Hepatocyte (in vitro differentiated cells): ENCODE data around the gene TAF1.
"Not testable (repeated sequence)": the region's sequence is repeated elsewhere in the genome, so short reads cannot be mapped to it uniquely, and the experiment has no call there.

ENCODE experiments used
- CTCF ChIP-seq: fragments of 200-600 bp; sonication (generic); IDR thresholded peaks from 2 replicates; pipeline ENCODE4 v1.5.1; 2016; ENCODE audit warnings: antibody characterized with exemption, mild to moderate bottlenecking; ENCODE audit not compliant: poor library complexity
- EZH2 ChIP-seq: fragments of 200-600 bp; sonication (generic); IDR thresholded peaks from 2 replicates; pipeline ENCODE4 v1.6.1; 2016; ENCODE audit warnings: antibody characterized with exemption, mild to moderate bottlenecking, borderline replicate concordance

- TF ChIP-seq CTCF, EZH2: not testable (repeated sequence)
These were observed 85.4 kb downstream of the TAF1 start for GRCh38 chrX:71451518-71451917.
